Astrocyte (in vitro differentiated cells and primary cell): ENCODE measurements around the gene HDX.

Experiments used
- EZH2 ChIP-seq: IDR thresholded peaks from 2 replicates; pipeline ENCODE4 v1.6.1; 2012; ENCODE audit warnings: mild to moderate bottlenecking, low read length, inconsistent platforms; ENCODE audit not compliant: insufficient read depth
- TF ChIP-seq, protein P1 (sequence below): IDR thresholded peaks from 2 replicates; pipeline ENCODE4 v1.5.1; 2011; ENCODE audit warnings: low read depth, mild to moderate bottlenecking, inconsistent platforms, low read length, moderate library complexity; ENCODE audit not compliant: insufficient read depth

DNA sequence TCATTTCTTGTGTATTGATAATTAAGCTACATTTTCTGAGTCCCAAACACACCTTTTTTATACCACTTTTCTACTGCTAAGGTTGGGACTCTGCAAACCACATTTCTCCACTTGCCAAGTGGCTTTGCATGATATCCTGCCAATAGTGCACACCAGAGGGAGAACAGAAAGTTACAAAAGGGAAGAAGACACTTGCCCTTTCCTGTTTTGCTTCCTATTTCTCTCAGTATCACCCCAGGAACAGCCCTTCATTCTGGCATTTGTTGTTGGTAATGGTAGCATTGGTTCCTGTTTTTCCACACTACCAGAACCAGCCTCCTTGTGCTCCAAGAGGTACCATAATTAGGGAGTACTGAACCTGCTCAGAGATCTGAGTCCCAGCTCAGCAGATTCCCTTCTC, 87.1 kb downstream of the HDX start:
- TF ChIP-seq, protein P1, sequence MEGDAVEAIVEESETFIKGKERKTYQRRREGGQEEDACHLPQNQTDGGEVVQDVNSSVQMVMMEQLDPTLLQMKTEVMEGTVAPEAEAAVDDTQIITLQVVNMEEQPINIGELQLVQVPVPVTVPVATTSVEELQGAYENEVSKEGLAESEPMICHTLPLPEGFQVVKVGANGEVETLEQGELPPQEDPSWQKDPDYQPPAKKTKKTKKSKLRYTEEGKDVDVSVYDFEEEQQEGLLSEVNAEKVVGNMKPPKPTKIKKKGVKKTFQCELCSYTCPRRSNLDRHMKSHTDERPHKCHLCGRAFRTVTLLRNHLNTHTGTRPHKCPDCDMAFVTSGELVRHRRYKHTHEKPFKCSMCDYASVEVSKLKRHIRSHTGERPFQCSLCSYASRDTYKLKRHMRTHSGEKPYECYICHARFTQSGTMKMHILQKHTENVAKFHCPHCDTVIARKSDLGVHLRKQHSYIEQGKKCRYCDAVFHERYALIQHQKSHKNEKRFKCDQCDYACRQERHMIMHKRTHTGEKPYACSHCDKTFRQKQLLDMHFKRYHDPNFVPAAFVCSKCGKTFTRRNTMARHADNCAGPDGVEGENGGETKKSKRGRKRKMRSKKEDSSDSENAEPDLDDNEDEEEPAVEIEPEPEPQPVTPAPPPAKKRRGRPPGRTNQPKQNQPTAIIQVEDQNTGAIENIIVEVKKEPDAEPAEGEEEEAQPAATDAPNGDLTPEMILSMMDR = no peak
- no peak for TF ChIP-seq EZH2
